GM04503 (cell line): Measurements from ENCODE around the gene MTAP.

Source experiments
- DNase-seq: peaks from one replicate; pipeline ENCODE4 v3.0.0-alpha.2; 2012; ENCODE audit warnings: low read depth

The MTAP gene

DNA sequence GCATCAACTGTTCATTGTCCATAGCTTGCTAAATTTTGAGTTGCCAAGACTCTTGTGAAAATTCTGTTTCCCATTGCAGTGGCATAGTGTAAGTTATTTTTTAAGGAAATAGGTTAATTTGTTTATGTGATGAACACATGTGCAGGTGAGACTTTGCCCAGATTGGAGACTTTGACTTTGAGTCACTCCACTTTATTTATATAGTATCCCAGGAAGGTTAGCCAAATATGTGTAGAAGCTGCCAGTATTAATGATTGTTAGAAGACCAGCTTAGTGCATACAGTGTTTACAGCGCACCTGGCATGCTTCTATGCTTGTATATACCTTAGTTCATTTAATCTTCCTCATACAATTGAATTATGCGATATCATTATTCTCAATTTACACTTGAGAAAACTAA is 51.0 kb downstream of the MTAP start:
- DNase-seq: no peak

DNA sequence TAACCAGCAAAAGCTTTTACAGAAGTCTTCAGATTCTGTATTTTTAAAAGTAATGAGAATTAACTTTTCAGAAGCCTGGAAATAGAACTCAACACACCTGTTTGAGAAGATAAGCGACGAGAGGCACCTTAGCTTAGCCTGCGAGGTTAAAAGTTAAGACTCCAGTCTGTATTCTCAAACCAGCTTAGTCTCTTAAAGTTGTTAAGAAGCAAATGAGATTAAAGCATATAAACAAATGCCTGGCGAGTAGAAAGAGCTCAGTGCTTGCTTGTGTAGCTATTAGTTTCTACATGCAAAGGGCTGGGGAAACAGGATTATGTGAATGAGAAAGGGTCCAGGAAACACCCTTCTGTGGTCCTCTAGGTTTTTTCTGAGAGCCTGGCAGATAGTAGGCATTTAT is 51.7 kb downstream of the MTAP start:
- DNase-seq: no peak

GRCh38 chr9:21854594-21854993 is 52.2 kb downstream of the MTAP start:
- no peak for DNase-seq

DNA sequence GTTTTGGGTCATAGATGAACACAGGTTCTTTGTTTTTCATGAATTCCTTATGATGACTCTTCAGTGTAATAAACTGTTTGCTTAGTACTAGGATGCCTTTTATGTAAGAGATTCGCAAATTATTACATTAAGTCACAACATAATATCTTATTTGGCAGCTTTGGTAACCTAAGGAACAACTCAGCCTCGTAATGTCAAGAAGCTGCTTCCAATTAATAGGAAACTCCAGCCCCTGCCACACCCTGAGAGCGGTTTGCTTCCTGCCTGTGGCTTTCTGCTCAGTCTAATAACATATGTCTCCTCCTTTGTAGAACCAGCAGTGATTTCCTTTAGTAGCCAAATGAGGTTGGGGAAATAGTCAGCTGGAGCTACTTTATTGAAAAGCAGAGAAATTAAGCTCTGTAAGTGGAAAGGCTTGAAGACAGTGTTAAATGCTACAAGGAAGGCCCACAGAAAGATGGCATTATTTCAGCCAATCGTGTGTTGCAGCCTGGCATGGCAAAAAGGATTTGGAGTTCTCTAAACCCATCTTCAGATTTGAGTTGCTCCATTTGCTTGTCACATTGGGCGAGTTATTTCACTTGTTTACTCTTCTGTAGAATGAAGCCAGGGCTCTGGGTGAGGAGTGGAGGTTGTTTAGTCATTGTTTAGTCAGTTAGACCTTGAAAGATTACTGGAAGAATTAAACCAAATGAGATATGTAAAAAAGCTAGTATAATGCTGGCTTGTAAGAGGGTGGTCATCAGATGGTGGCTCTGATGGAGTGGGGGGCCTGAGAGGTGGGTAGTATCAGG is 54.1 kb downstream of the MTAP start:
- DNase-seq: peak; percentile 34

DNA sequence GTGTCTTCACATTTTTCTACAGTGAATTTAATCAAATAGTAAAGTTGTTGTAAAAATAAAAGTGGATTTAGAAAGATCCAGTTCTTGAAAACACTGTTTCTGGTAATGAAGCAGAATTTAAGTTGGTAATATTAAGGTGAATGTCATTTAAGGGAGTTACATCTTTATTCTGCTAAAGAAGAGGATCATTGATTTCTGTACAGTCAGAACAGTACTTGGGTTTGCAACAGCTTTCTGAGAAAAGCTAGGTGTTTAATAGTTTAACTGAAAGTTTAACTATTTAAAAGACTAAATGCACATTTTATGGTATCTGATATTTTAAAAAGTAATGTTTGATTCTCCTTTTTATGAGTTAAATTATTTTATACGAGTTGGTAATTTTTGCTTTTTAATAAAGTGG is 60.4 kb downstream of the MTAP start:
- no peak for DNase-seq

DNA sequence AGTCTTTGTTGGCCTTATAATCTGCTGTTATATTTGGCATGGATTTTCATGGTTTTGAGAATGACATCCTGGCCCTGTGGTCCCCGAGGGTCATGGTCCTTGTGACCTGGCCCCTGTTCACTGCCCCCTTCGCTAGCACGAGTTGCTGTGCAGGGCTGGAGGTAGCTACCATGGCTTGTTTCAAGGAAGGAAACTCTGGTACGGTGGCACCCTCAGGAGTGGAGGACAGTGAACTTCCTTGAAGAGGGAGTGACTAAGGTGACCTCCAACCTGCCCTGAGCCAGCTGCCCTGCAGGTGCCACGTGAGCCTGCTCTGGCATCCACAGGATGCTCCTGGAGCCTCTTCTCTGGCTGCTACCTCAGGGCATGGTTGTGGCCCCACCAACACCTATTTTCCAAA is 62.1 kb downstream of the MTAP start:
- no peak for DNase-seq

GRCh38 chr9:21866302-21866701 is 63.9 kb downstream of the MTAP start:
- DNase-seq: no peak

GRCh38 chr9:21871256-21871975 is 69.0 kb downstream of the MTAP start:
- DNase-seq: no peak

DNA sequence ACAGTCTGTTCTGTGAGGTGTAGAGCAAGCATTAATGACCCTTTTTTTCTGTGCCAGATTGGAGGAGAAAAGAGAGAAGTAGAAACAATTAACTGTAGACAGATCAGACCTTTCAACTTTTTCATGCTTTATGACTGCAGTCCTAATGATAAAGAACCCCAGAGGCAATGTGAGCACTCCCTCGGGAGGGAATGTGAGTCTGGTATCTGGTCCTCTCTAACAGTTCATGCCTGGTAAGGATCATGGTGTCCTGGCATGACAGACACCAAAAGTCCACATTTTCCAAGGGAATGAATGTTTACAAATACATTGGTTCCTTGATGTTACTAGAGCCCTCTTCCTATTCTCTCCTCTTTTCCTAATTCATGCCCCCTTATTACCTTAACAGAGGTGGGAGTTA is 70.3 kb downstream of the MTAP start:
- DNase-seq: no peak

DNA sequence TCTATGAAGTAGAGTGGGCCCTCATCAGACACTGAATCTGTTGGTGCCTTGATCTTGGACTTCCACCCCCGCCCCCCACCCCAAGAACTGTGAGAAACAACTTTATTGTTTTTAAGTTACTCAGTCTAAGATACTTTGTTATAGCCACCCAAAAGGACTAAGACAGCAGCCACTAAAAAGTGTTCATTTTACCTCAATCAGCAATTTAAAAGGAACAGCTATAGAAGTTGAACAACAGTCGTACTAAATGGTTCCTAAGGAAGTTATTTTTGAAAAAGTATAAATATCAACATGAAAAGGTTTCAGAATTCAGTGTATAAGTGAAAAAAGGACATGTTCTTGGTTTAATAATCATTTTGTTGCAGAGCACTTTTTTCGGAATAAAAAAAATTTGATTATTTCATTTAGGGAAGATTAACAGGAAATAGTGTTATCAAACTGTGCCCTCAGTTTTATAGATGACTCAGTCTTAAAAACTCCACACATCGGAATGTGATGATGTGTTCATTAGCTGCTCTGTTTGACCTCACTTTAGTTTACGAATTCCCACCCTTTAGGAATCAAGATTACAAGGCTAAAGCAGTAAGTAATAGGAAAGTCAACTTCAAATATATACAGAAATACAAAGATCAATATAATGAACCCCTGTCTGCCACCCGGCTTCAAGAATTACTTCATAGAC is 71.2 kb downstream of the MTAP start:
- DNase-seq: no peak

DNA sequence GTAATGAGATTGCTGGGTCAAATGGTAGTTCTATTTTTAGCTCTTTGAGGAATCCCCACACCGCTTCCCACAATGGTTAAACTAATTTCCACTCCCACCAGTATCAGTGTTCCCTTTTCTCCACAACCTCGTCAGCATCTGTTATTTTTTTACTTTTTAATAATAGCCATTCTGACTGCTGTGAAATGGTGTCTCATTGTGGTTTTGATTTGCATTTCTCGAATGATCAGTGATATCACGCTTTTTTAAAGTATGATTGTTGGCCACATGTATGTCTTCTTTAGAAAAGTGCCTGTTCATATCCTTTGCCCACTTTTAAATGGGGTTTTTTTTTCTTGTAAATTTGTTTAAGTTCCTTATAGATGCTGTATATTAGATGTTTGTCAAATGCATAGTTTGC is 73.5 kb downstream of the MTAP start:
- DNase-seq: no peak

DNA sequence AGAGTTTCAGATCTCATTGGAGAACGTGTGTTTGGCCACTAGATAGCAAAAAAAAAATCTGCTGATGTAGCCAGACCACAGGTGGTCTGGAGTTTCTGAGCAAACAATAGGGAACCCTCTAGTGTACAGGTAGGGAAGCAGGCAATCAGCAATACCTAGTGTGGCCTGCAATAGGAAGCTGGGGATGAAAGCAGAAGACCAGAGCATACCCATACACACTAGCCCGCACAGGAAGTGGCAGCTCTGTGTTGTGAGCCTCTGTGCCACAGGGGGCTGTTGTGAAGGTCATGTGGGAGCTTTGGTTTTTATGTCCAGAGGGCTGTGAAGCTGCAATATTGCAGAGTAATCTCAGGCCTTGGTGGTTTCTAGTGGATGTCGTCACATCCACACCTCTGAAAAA is 81.2 kb downstream of the MTAP start:
- DNase-seq: no peak

DNA sequence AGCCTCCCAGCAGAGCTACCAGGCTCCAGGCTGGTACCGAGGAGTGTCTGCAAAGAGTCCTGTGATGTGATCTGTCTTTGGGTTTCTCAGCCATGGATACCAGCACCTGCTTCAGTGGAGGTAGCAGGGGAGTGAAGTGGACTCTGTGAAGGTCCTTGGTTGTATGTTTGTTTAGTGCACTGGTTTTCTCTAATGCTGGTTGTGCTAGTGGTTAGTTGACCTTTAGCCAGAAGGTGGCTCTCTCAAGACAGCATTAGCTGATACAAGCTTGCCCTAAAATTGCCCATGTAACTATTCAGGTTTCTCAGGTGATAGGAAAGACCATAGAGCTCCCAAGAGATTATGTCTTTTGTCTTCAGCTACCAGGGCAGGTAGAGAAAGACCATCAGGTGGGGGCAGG is 87.2 kb downstream of the MTAP start:
- no peak for DNase-seq

- DNase-seq: no peak
Measured at GRCh38 chr9:21890696-21891095, 88.3 kb downstream of the MTAP start.

GRCh38 chr9:21901546-21901945 is 99.1 kb downstream of the MTAP start:
- no peak for DNase-seq

- DNase-seq: no peak
Measured at GRCh38 chr9:21902136-21902535, 99.7 kb downstream of the MTAP start.

DNA sequence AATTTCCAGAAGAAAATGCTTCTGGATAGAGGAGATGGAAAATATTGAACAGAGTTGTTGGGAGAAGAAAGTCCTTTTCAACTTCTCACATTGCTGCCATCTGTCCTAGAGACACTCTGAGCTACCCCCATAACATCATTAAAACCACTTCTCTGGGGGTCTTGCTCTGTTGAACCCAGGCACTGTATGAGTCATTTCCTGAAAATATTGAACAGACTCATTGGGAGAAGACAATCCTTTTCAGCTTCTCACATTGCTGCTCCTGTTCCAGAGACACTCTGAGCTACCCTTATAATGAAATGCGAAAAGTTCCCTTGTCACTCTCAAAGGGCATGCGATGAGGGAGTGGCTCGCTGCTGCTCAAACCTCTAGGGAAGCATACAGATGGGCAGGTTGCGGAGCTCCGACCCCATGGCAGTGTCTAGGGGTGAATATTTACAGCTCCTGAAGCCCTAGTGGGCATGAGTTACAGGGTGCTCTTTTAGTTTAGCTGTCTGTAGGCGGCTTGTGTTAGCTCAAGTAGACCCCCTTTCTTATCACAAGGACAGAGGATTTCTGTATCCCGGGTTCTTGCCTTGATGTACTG is 101.0 kb downstream of the MTAP start:
- DNase-seq: no peak

DNA sequence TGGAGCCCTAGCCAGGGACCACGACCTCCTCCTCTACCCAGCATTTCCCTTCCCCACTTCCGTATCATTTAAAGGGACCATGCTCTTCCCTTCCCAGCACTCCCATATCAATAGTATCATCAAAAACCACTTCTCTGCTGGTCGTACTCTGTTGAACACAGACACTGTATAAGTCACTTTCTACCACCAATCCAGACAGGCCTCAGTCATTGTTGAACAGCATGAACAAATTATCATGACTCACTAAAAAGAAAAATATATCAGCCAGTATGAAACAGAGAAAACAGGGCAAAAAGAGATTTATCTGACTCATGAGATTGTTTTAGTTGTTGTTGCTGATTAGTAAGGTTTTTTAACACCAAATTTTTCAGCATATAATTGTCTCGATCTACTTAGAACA is 101.9 kb downstream of the MTAP start:
- DNase-seq: no peak

GRCh38 chr9:21904776-21905175 is 102.3 kb downstream of the MTAP start:
- DNase-seq: no peak

GRCh38 chr9:21906213-21906612 is 103.8 kb downstream of the MTAP start:
- no peak for DNase-seq

DNA sequence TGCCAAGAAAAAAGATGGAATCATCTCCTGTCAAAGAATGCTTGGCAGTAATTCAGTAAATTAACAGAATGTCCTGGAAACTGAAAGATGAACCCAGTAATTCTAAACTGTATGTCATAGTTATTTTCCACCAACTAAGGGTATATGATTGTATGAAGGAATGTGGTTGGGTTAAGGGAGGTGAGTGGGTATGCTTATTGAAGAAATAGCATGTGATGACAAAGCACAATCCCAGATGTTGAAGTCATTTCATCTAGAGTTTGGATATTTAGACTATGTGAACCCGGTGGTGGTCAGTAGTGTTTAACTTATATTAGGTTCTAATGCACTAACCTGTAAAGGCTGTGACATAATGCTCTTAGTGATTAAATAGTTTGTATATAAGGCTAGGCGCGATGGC is 104.4 kb downstream of the MTAP start:
- DNase-seq: no peak

- DNase-seq: no peak
Measured at GRCh38 chr9:21919377-21920362, 117.2 kb downstream of the MTAP start.
